ENCODE measurements around the gene ZFR.

DNA sequence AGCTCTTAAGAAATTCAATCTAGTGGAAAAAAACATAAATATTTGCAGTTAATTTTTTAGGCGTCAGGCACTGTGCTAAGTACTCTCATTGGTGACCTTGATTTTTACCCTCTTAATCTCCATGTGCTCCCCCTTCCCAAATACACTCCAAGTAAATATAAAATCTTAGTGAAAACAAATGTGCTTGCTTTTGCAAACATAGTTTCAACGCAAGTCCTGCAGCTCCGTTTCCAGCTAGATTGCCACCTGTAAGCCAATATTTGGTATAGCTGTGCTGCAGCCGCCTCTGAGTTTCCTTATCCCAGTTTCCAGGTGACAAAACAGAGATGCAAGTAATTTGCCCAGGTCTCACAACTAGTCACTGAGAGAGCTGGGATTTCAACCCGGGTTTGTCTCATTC, 129.9 kb downstream of the ZFR start:
- no peak for TF ChIP-seq REST (IDR thresholded peaks at IDR 0.05; ENCODE audit: insufficient read depth in 1 of 2, low read depth in 2 of 2, low read length in 2 of 2)
- no peak for TF ChIP-seq TAF1 (IDR thresholded peaks at IDR 0.05; ENCODE audit: borderline replicate concordance, insufficient read depth, low read length)
- no peak for TF ChIP-seq SIN3A (IDR thresholded peaks at IDR 0.05; ENCODE audit: borderline replicate concordance, insufficient read depth, low read length)
- no peak for TF ChIP-seq POLR2AphosphoS5 (IDR thresholded peaks at IDR 0.05; ENCODE audit: low read depth, low read length)
- TF ChIP-seq FOXP2 (optimal IDR thresholded peaks at IDR 0.05; ENCODE audit: borderline replicate concordance, extremely low read depth, extremely low read length, insufficient read depth): no peak
